Measurements from ENCODE around the gene SPRR2G.

DNA sequence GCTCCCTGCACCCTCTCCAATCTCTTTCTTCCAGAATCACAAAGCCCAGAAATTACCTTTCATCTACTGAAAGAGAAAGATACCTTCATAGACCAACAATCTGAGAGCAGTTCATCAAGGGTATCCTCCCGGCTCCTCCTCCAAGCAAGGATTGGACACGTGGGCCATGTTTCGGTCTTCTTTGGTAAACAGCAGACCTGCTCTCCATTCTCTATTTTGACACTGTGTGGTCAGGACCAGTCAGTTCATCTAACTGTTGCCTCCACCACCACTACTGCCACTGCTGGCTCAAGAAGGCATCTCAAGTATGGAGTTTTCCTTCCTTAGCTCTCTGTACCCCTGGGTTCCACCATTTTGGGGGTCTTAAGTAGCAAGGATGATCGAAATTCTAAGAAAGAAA, 44.5 kb upstream of the SPRR2G start:
- TF ChIP-seq, protein P1, sequence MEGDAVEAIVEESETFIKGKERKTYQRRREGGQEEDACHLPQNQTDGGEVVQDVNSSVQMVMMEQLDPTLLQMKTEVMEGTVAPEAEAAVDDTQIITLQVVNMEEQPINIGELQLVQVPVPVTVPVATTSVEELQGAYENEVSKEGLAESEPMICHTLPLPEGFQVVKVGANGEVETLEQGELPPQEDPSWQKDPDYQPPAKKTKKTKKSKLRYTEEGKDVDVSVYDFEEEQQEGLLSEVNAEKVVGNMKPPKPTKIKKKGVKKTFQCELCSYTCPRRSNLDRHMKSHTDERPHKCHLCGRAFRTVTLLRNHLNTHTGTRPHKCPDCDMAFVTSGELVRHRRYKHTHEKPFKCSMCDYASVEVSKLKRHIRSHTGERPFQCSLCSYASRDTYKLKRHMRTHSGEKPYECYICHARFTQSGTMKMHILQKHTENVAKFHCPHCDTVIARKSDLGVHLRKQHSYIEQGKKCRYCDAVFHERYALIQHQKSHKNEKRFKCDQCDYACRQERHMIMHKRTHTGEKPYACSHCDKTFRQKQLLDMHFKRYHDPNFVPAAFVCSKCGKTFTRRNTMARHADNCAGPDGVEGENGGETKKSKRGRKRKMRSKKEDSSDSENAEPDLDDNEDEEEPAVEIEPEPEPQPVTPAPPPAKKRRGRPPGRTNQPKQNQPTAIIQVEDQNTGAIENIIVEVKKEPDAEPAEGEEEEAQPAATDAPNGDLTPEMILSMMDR (IDR thresholded peaks at IDR 0.05; ENCODE audit: insufficient read depth, low read length, poor library complexity, severe bottlenecking): no peak
- TF ChIP-seq EZH2phosphoT487 (conservative IDR thresholded peaks at IDR 0.05; ENCODE audit: low read length): no peak

Measured in SU-DHL-6 (cell line).